HCT116 (cell line): ENCODE data around the gene SUSD5. TPM values are rescaled to one million over a fixed set of nuclear protein-coding genes. Genes with fewer than 3 reads are reported as not detected.

Experiments used
- ATAC-seq: fragments of 200-7000 bp; cut with Tn5 transposase; 2 replicates; pipeline ENCODE4 v1.9.1; 2020; ENCODE audit warnings: mild to moderate bottlenecking, moderate library complexity
- BruUV-seq: library from RNA; stranded (reverse); fragments of 400-500 nt; replicated peaks from 2 replicates; lab custom pipeline; 2021; lab: Mats Ljungman, UMichigan
- CTCF ChIA-PET: fragments of 300-600 bp; sonication (Branson Sonifier 250); formaldehyde crosslinking; loops from one replicate; lab custom pipeline; 2021; ENCODE audit warnings: antibody characterized with exemption; lab: Charles Lee
- POLR2A ChIA-PET: fragments of 300-600, 350-600 bp; sonication (Branson Sonifier 250); formaldehyde crosslinking; loops from one replicate; lab custom pipeline; 2021; ENCODE audit warnings: antibody characterized with exemption; lab: Charles Lee
- RAD21 ChIA-PET, 2 experiments: fragments of 300-600 bp; sonication (Branson Sonifier 250); formaldehyde crosslinking; loops; one replicate each; lab custom pipeline; 2023; ENCODE audit warnings: low total read pairs in 2 of 2; ENCODE audit not compliant: uncharacterized antibody in 2 of 2, unreplicated experiment in 2 of 2, low non-redundant PET in 1 of 2; lab: Charles Lee
- DNase-seq: peaks from one replicate; pipeline ENCODE4 v3.0.0-alpha.2; 2010; ENCODE audit warnings: low read depth, low spot score
- H2AFZ ChIP-seq: fragments of 200-600 bp; shearing (Covaris generic), sonication (generic); 2 replicates; pipeline ENCODE4 v1.6.1; 2017; ENCODE audit warnings: low read depth, mixed run types, mixed read lengths, antibody characterized with exemption, low read length; ENCODE audit not compliant: poor library complexity, severe bottlenecking
- H3K27ac ChIP-seq: 2 replicates; pipeline ENCODE4 v1.5.1; 2012; ENCODE audit warnings: low read depth, low read length
- H3K27me3 ChIP-seq: fragments of 200-600 bp; sonication (generic); 2 replicates; pipeline ENCODE4 v1.6.1; 2016; ENCODE audit warnings: mixed run types, low read length, mixed read lengths; ENCODE audit not compliant: insufficient read depth
- H3K36me3 ChIP-seq, 2 experiments: fragments of 200-500 bp in 1 of 2; fragments of 200-600 bp in 1 of 2; sonication (Bioruptor generic) in 1 of 2; sonication (generic) in 1 of 2; 2 replicates each; pipeline versions ENCODE4 v1.5.1 to v1.6.1; 2014 to 2016; ENCODE audit warnings: low read length in 2 of 2, inconsistent platforms in 1 of 2, mixed read lengths in 1 of 2, mixed run types in 1 of 2; ENCODE audit not compliant: insufficient read depth in 2 of 2, control insufficient read depth in 1 of 2
- H3K4me1 ChIP-seq, 2 experiments: fragments of 200-600 bp in 1 of 2; sonication (generic) in 1 of 2; 2 replicates each; pipeline versions ENCODE4 v1.5.1 to v1.6.1; 2012 to 2017; ENCODE audit warnings: low read length in 2 of 2, inconsistent platforms in 1 of 2, mild to moderate bottlenecking in 1 of 2, mixed read lengths in 1 of 2, mixed run types in 1 of 2, moderate library complexity in 1 of 2; ENCODE audit not compliant: insufficient read depth in 2 of 2, control insufficient read depth in 1 of 2
- H3K4me2 ChIP-seq: fragments of 200-600 bp; sonication (generic); 2 replicates; pipeline ENCODE4 v1.6.1; 2017; ENCODE audit warnings: mixed run types, low read length, mixed read lengths
- H3K4me3 ChIP-seq, 2 experiments: fragments of 200-600 bp in 1 of 2; sonication (generic) in 1 of 2; replicated peaks in 1 of 2; 2 replicates each; pipeline ENCODE4 v1.5.1; 2011 to 2016; ENCODE audit warnings: low read length in 2 of 2, control low read depth in 1 of 2, low read depth in 1 of 2, mild to moderate bottlenecking in 1 of 2, mixed read lengths in 1 of 2, mixed run types in 1 of 2
- H3K79me2 ChIP-seq: fragments of 200-600 bp; sonication (generic); 2 replicates; pipeline ENCODE4 v1.6.1; 2017; ENCODE audit warnings: mild to moderate bottlenecking, mixed run types, low read length, moderate library complexity, mixed read lengths; ENCODE audit not compliant: insufficient read depth
- H3K9ac ChIP-seq: fragments of 200-600 bp; sonication (generic); 2 replicates; pipeline ENCODE4 v1.6.1; 2016; ENCODE audit warnings: low read length, mixed read lengths
- H3K9me2 ChIP-seq: fragments of 200-600 bp; sonication (generic), shearing (Covaris generic); 2 replicates; pipeline ENCODE4 v1.6.1; 2017; ENCODE audit warnings: mixed run types, mild to moderate bottlenecking, moderate library complexity; ENCODE audit not compliant: insufficient read depth
- H3K9me3 ChIP-seq, 2 experiments: fragments of 200-500 bp in 1 of 2; fragments of 200-600 bp in 1 of 2; sonication (Bioruptor generic) in 1 of 2; sonication (generic) in 1 of 2; 2 replicates each; pipeline ENCODE4 v1.6.1; 2014 to 2017; ENCODE audit warnings: low read length in 2 of 2, mixed read lengths in 2 of 2, inconsistent platforms in 1 of 2, low read depth in 1 of 2, mild to moderate bottlenecking in 1 of 2, mixed run types in 1 of 2, moderate library complexity in 1 of 2; ENCODE audit not compliant: control insufficient read depth in 1 of 2, insufficient read depth in 1 of 2
- H4K20me1 ChIP-seq: fragments of 200-600 bp; sonication (generic), shearing (Covaris generic); 2 replicates; pipeline ENCODE4 v1.6.1; 2017; ENCODE audit warnings: mixed run types, mild to moderate bottlenecking, moderate library complexity; ENCODE audit not compliant: insufficient read depth
- CBX3 ChIP-seq: IDR thresholded peaks from 2 replicates; pipeline ENCODE4 v1.6.1; 2012; ENCODE audit warnings: low read depth
- EZH2 ChIP-seq: fragments of 200-600 bp; sonication (generic); IDR thresholded peaks from 2 replicates; pipeline ENCODE4 v1.6.1; 2017; ENCODE audit warnings: antibody characterized with exemption, mixed run types
- FOSL1 ChIP-seq: IDR thresholded peaks from 2 replicates; pipeline ENCODE4 v1.6.1; 2012; ENCODE audit warnings: low read depth
- JUND ChIP-seq: IDR thresholded peaks from 2 replicates; pipeline ENCODE4 v1.6.1; 2012
- RAD21 ChIP-seq: IDR thresholded peaks from 2 replicates; pipeline ENCODE4 v1.6.1; 2012; ENCODE audit warnings: low read depth, mild to moderate bottlenecking
- SP1 ChIP-seq: IDR thresholded peaks from 2 replicates; pipeline ENCODE4 v1.6.1; 2012; ENCODE audit warnings: low read depth
- SRF ChIP-seq: IDR thresholded peaks from 2 replicates; pipeline ENCODE4 v1.6.1; 2012; ENCODE audit warnings: low read depth
- ZFX ChIP-seq: fragments of 450-650 bp; IDR thresholded peaks from 2 replicates; pipeline ENCODE4 v1.6.1; 2017
- intact Hi-C: fragments of 100-400 bp; cut with micrococcal nuclease; formaldehyde crosslinking; loops from 2 replicates; pipeline ENCODE4 v1.10.0; 2022
- total RNA-seq: library from RNA; stranded (reverse); gene quantifications from one replicate; pipeline ENCODE4 v1.2.1, GENCODE V29; 2021; ENCODE audit not compliant: unreplicated experiment

Gene SUSD5
- total RNA-seq, 1 experiment from 2014 or later, result not detected

GRCh38 chr3:33211444-33211843, 7.2 kb downstream of the SUSD5 start:
- ChIA-PET CTCF (no interaction called here), POLR2A (no interaction called here)
- TF ChIP-seq JUND (peak; percentile 44), FOSL1 (peak; percentile 56), CBX3 (peak; percentile 47; the same call in 1 of the 2 replicates), SRF (0 out of 2 replicates have a peak, but pooled peaks have one; percentile 26), SP1 (peak; percentile 29; the same call in 1 of the 2 replicates), RAD21 (no peak), EZH2 (no peak)

DNA sequence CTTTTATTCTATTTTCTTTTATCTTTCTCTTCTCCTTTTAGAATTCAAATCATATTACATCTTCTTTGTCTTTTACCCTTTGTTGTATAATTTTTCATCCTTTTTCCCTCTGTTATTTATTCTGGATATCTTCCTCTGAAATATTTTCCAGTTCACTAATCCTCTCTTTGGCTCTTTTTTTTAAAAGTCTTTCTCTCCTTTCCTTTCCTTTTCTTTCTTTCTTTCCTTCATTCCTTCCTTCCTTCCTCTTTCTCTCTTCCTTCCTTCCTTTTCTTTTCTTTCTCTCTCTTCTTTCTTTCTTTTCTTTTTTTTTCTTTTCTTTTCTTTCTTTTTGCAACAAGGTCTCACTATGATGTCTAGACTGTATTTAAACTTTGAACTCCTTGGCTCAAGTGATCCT, 9.3 kb downstream of the SUSD5 start:
- no peak for TF ChIP-seq ZFX
- CTCF ChIA-PET, result no interaction called here
- Histone ChIP-seq H3K27ac (no peak overlapping the region), H2AFZ (no peak overlapping the region), H3K27me3 (no peaks in the 10 kb centered on the region; the same call in 1 of the 2 replicates), H3K36me3 (no peaks in the 10 kb centered on the region), H3K9ac (no peak overlapping the region), H3K79me2 (no peaks in the 10 kb centered on the region), H3K9me3 (no peaks in the 10 kb centered on the region; a peak in 1 of 4 replicates), H3K4me3 (no peak overlapping the region), H4K20me1 (no peaks in the 10 kb centered on the region), H3K9me2 (no peaks in the 10 kb centered on the region), H3K4me1 (peaks cover 6 to 10% of the 10 kb centered on the region in 2 experiments), H3K4me2 (no peak overlapping the region)
- POLR2A ChIA-PET, result no interaction called here
- RAD21 ChIA-PET, result no interaction called here
- BruUV-seq, result no TSS peak
- intact Hi-C loops, result no loop called here
- DNase-seq (no peak), ATAC-seq (no peak)

More at GRCh38 chr3:33211444-33211843, 7.2 kb downstream of the SUSD5 start:
- Histone ChIP-seq H3K79me2 (no peaks in the 10 kb centered on the region), H3K27me3 (peaks cover 4% of the 10 kb centered on the region; the same call in 1 of the 2 replicates), H2AFZ (peak overlapping the region; percentile 70), H3K9ac (no peak overlapping the region), H3K4me1 (peaks cover 6 to 10% of the 10 kb centered on the region in 2 experiments), H3K36me3 (no peaks in the 10 kb centered on the region), H3K4me2 (peak overlapping the region; percentile 43), H3K4me3 (no peak overlapping the region), H3K9me2 (no peaks in the 10 kb centered on the region), H3K9me3 (no peaks in the 10 kb centered on the region; a peak in 1 of 4 replicates), H3K27ac (no peak overlapping the region), H4K20me1 (no peaks in the 10 kb centered on the region)
- ATAC-seq (peak; percentile 59; the same call in 1 of the 2 replicates), DNase-seq (peak; percentile 31)
- RAD21 ChIA-PET, result no interaction called here
- BruUV-seq, result no TSS peak
- intact Hi-C loops, result no loop called here
